ENCODE data around the gene ABCD4.

The ABCD4 gene

GRCh38 chr14:74257941-74258763 is 44.6 kb downstream of the ABCD4 start:
- no peak for DNase-seq

GRCh38 chr14:74257078-74257940 is 45.4 kb downstream of the ABCD4 start:
- peak; percentile 59 for DNase-seq

GRCh38 chr14:74255281-74255680 is 47.5 kb downstream of the ABCD4 start:
- DNase-seq = no peak

GRCh38 chr14:74249433-74250375 is 53.0 kb downstream of the ABCD4 start:
- DNase-seq = peak; percentile 24

GRCh38 chr14:74248017-74248416 is 54.7 kb downstream of the ABCD4 start:
- DNase-seq = no peak

- no peak for DNase-seq
Measured at GRCh38 chr14:74246542-74246941, 56.2 kb downstream of the ABCD4 start.

GRCh38 chr14:74245292-74245691 is 57.4 kb downstream of the ABCD4 start:
- peak; percentile 35 for DNase-seq

GRCh38 chr14:74244115-74244514 is 58.6 kb downstream of the ABCD4 start:
- no peak for DNase-seq

- DNase-seq = no peak
Measured at GRCh38 chr14:74243051-74243450, 59.7 kb downstream of the ABCD4 start.

GRCh38 chr14:74242780-74243042 is 60.0 kb downstream of the ABCD4 start:
- no peak for DNase-seq

GRCh38 chr14:74242021-74242779 is 60.5 kb downstream of the ABCD4 start:
- no peak for DNase-seq

GRCh38 chr14:74241652-74242017 is 61.1 kb downstream of the ABCD4 start:
- DNase-seq = no peak

- DNase-seq = no peak
Measured at GRCh38 chr14:74240794-74241651, 61.7 kb downstream of the ABCD4 start.

- DNase-seq = no peak
Measured at GRCh38 chr14:74239848-74240793, 62.6 kb downstream of the ABCD4 start.

- DNase-seq = no peak
Measured at GRCh38 chr14:74238974-74239847, 63.5 kb downstream of the ABCD4 start, which contains the start of gene VSX2. VSX2 (plus strand) TSS chr14:74239449; CDS start chr14:74239562, 113 bp downstream.

GRCh38 chr14:74237441-74237840 is 65.3 kb downstream of the ABCD4 start:
- DNase-seq = no peak
